Activated naive CD4-positive, alpha-beta T cell treated with anti-CD3 and anti-CD28 coated beads for 36 hours (primary cell): Measurements from ENCODE around the gene BCAS4. TPM values are rescaled to one million over a fixed set of nuclear protein-coding genes. Genes with fewer than 3 reads are reported as not detected.
"Not testable (repeated sequence)": the region's sequence is repeated elsewhere in the genome, so short reads cannot be mapped to it uniquely, and the experiment has no call there.

Source experiments
- CTCF ChIA-PET: fragments of 350-600 bp; sonication (Branson Sonifier 250); formaldehyde crosslinking; loops from one replicate; lab custom pipeline; 2021; ENCODE audit warnings: antibody characterized with exemption; lab: Charles Lee
- DNase-seq: peaks from one replicate; pipeline ENCODE4 v3.0.0-alpha.2; 2020
- H3K27ac Mint-ChIP-seq: one replicate; pipeline ENCODE4 v1.8.0; 2021; ENCODE audit warnings: mild to moderate bottlenecking, mixed read lengths
- H3K27me3 Mint-ChIP-seq: one replicate; pipeline ENCODE4 v1.8.0; 2021; ENCODE audit warnings: low read depth, mixed read lengths
- H3K36me3 Mint-ChIP-seq: one replicate; pipeline ENCODE4 v1.8.0; 2021; ENCODE audit warnings: low read depth, mixed read lengths
- H3K4me1 Mint-ChIP-seq: one replicate; pipeline ENCODE4 v1.8.0; 2021; ENCODE audit warnings: low read depth, mixed read lengths
- H3K4me3 Mint-ChIP-seq: one replicate; pipeline ENCODE4 v1.8.0; 2021; ENCODE audit warnings: mild to moderate bottlenecking, moderate library complexity, mixed read lengths
- H3K9me3 Mint-ChIP-seq: one replicate; pipeline ENCODE4 v1.8.0; 2021; ENCODE audit warnings: mixed read lengths
- intact Hi-C: fragments of 100-400 bp; cut with micrococcal nuclease; formaldehyde crosslinking; loops from one replicate; pipeline ENCODE4 v1.15.1; 2023
- total RNA-seq, 2 experiments: library from RNA; stranded (reverse); gene quantifications; one replicate each; pipeline ENCODE4 v1.2.3, GENCODE V29; 2021

The BCAS4 gene
- total RNA-seq, 2 experiments from 2014 or later = 15.7 to 16.6 TPM

- H3K27ac Mint-ChIP-seq = no peak overlapping the region
- CTCF ChIA-PET = interaction anchor here (0.7 kb wide), 1 partner anchor 145 kb away, joined by 3 read pairs; no protein-coding TSS in a partner anchor
- H3K9me3 Mint-ChIP-seq = no peaks in the 10 kb centered on the region
- no peak overlapping the region for H3K4me3 Mint-ChIP-seq
- DNase-seq = no peak
- H3K27me3 Mint-ChIP-seq = no peaks in the 10 kb centered on the region
- intact Hi-C loops = no loop called here
- H3K36me3 Mint-ChIP-seq = no peaks in the 10 kb centered on the region
- H3K4me1 Mint-ChIP-seq = no peaks in the 10 kb centered on the region
These were observed 32.8 kb upstream of the BCAS4 start for GRCh38 chr20:50762045-50762422.

GRCh38 chr20:50762435-50763220 is 32.2 kb upstream of the BCAS4 start:
- CTCF ChIA-PET = interaction anchor here (0.7 kb wide), 1 partner anchor 144 kb away, joined by 3 read pairs; no protein-coding TSS in a partner anchor
- H3K4me1 Mint-ChIP-seq = no peaks in the 10 kb centered on the region
- intact Hi-C loops = no loop called here
- no peak overlapping the region for H3K4me3 Mint-ChIP-seq
- no peak overlapping the region for H3K27ac Mint-ChIP-seq
- no peak for DNase-seq
- H3K36me3 Mint-ChIP-seq = no peaks in the 10 kb centered on the region
- no peaks in the 10 kb centered on the region for H3K9me3 Mint-ChIP-seq
- no peaks in the 10 kb centered on the region for H3K27me3 Mint-ChIP-seq

GRCh38 chr20:50763550-50764458 is 31.1 kb upstream of the BCAS4 start:
- intact Hi-C loops, H3K4me3 Mint-ChIP-seq, H3K9me3 Mint-ChIP-seq, DNase-seq, CTCF ChIA-PET, H3K27me3 Mint-ChIP-seq, H3K27ac Mint-ChIP-seq, H3K4me1 Mint-ChIP-seq, H3K36me3 Mint-ChIP-seq: not testable (repeated sequence)

- H3K4me3 Mint-ChIP-seq, H3K27ac Mint-ChIP-seq, H3K4me1 Mint-ChIP-seq, H3K36me3 Mint-ChIP-seq, DNase-seq, CTCF ChIA-PET, H3K27me3 Mint-ChIP-seq, intact Hi-C loops, H3K9me3 Mint-ChIP-seq: not testable (repeated sequence)
These were observed 29.6 kb upstream of the BCAS4 start for GRCh38 chr20:50765251-50765650.

GRCh38 chr20:50765674-50766073 is 29.2 kb upstream of the BCAS4 start:
- Mint-ChIP-seq H3K36me3 (no peaks in the 10 kb centered on the region), H3K4me1 (no peaks in the 10 kb centered on the region), H3K9me3 (no peaks in the 10 kb centered on the region), H3K4me3 (no peak overlapping the region), H3K27ac (no peak overlapping the region), H3K27me3 (no peaks in the 10 kb centered on the region)
- CTCF ChIA-PET = interaction anchor here (0.6 to 1.0 kb wide), 2 partner anchors 16 to 41 kb away, joined by 3 read pairs; no protein-coding TSS in a partner anchor
- DNase-seq = no peak
- intact Hi-C loops = no loop called here

GRCh38 chr20:50766955-50767809 is 27.7 kb upstream of the BCAS4 start:
- intact Hi-C loops, CTCF ChIA-PET, DNase-seq, H3K4me3 Mint-ChIP-seq, H3K9me3 Mint-ChIP-seq, H3K27me3 Mint-ChIP-seq, H3K27ac Mint-ChIP-seq, H3K4me1 Mint-ChIP-seq, H3K36me3 Mint-ChIP-seq: not testable (repeated sequence)

GRCh38 chr20:50768991-50769390 is 25.9 kb upstream of the BCAS4 start:
- H3K36me3 Mint-ChIP-seq, H3K9me3 Mint-ChIP-seq, DNase-seq, intact Hi-C loops, H3K27me3 Mint-ChIP-seq, H3K4me1 Mint-ChIP-seq, H3K4me3 Mint-ChIP-seq, H3K27ac Mint-ChIP-seq: not testable (repeated sequence)
- CTCF ChIA-PET = interaction anchor here (0.6 to 0.8 kb wide), 2 partner anchors 19 to 134 kb away, joined by 3 to 4 read pairs; no protein-coding TSS in a partner anchor

GRCh38 chr20:50769551-50770085 is 25.2 kb upstream of the BCAS4 start:
- H3K4me1 Mint-ChIP-seq, H3K27me3 Mint-ChIP-seq, H3K27ac Mint-ChIP-seq, DNase-seq, CTCF ChIA-PET, intact Hi-C loops, H3K9me3 Mint-ChIP-seq, H3K36me3 Mint-ChIP-seq, H3K4me3 Mint-ChIP-seq: not testable (repeated sequence)

- DNase-seq, H3K36me3 Mint-ChIP-seq, intact Hi-C loops, H3K4me1 Mint-ChIP-seq, H3K27me3 Mint-ChIP-seq, CTCF ChIA-PET, H3K4me3 Mint-ChIP-seq, H3K27ac Mint-ChIP-seq, H3K9me3 Mint-ChIP-seq: not testable (repeated sequence)
These were observed 23.3 kb upstream of the BCAS4 start for GRCh38 chr20:50771419-50772080.

GRCh38 chr20:50772420-50773185 is 22.3 kb upstream of the BCAS4 start:
- Mint-ChIP-seq H3K4me1 (no peaks in the 10 kb centered on the region), H3K9me3 (no peaks in the 10 kb centered on the region), H3K36me3 (no peaks in the 10 kb centered on the region), H3K27me3 (no peaks in the 10 kb centered on the region), H3K27ac (no peak overlapping the region), H3K4me3 (no peak overlapping the region)
- DNase-seq = no peak
- intact Hi-C loops = no loop called here
- CTCF ChIA-PET = interaction anchor here (1.0 kb wide), 1 partner anchor 23 kb away, joined by 9 read pairs; no protein-coding TSS in a partner anchor

GRCh38 chr20:50774515-50774914 is 20.3 kb upstream of the BCAS4 start:
- Mint-ChIP-seq H3K36me3 (no peaks in the 10 kb centered on the region), H3K9me3 (no peaks in the 10 kb centered on the region), H3K27ac (no peak overlapping the region), H3K27me3 (peaks cover 3% of the 10 kb centered on the region), H3K4me1 (no peaks in the 10 kb centered on the region), H3K4me3 (no peak overlapping the region)
- DNase-seq = no peak
- CTCF ChIA-PET = no interaction called here
- intact Hi-C loops = no loop called here
